HG02642 (cell line): Measurements from ENCODE around the gene ANKRD18A.
"Not testable (repeated sequence)": the region's sequence is repeated elsewhere in the genome, so short reads cannot be mapped to it uniquely, and the experiment has no call there.

Experiments used
- ATAC-seq: cut with Tn5 transposase; IDR thresholded peaks from one replicate; pipeline ENCODE4 v1.9.1; 2021; ENCODE audit warnings: mild to moderate bottlenecking; ENCODE audit not compliant: unreplicated experiment, poor library complexity

ANKRD18A gene

DNA sequence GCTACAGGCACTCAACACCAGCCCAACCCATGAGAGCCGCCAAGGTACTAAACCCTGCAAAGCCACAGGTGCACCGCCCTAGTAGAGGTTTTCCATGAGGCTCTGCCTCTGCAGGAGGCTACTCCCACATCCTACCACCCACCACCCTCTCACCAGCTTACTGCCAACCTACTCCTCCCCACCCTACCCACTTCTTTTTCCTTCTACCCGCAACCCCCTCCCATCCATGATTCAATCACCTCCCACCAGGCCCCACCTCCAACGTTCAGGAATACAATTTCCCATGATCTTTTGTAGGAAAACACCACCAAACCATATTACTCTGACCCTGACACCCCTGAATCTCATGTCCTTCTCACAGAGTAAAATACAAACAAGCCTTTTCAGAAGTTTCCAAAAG is 67.4 kb downstream of the ANKRD18A start:
- not testable (repeated sequence) for ATAC-seq

DNA sequence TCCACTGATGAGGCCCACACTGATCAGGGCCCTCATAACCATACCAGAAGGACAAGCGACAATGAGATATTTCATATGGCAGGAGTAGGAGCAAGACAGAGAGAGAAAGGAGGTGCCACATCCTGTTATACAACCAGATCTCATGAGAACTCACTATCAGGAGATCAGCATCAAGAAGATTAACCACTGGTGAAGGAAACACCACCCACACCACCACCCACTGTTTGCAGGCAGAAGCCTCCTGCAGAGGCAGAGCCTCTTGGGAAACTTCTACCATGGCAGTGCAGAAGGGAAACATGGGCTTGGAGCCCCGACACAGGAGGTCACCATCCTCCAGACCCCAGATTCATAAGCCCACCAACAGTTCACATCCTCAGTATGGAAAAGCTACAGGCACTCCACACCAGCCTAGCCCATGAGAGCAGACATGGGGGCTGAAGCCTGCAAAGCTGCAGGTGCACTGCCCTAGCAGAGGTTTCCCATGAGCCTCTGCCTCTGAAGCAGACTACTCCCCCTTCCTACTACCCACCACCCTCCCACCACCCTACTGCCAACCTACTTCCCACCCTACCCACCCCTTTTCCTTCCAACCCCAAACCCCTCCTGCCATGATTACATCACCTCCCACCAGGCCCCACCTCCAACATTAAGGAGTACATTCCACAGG is 73.8 kb downstream of the ANKRD18A start:
- not testable (repeated sequence) for ATAC-seq

DNA sequence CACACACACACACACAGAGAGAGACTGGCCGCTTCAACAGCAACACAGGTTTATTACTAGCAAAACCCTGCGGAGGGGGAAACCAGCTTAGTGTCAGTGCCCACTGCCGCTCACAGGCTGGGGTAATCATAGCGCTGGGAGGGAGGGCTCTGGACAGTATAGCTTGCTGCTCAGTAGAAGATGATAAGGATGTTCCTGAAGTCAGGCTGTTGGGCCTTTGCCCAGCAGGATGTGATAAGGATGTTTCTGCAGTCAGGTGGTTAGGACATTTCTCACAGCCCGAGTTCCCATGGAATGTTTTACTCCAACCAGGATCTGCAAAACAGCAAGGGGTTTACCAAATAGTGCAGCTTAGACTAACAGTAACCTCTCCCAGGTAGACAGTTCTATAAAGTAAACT is 79.9 kb downstream of the ANKRD18A start:
- not testable (repeated sequence) for ATAC-seq

DNA sequence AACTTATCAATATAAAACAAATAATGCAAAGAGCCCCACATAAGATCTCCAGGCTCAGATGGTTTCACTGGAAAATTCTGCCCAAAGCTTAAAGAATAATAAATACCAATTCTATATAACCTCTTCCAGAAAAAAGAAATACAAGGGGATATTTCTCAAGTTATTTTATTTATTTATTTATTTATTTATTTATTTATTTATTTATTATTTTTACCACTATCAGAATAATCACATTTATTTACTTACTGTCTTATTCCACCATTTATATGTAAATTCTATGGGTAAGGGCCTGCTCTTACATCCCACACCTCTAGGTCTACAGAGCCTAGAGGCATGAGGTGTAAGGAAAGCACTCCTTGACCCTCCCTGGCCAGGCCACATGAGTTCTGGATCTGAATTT is 91.1 kb downstream of the ANKRD18A start:
- no peak for ATAC-seq

DNA sequence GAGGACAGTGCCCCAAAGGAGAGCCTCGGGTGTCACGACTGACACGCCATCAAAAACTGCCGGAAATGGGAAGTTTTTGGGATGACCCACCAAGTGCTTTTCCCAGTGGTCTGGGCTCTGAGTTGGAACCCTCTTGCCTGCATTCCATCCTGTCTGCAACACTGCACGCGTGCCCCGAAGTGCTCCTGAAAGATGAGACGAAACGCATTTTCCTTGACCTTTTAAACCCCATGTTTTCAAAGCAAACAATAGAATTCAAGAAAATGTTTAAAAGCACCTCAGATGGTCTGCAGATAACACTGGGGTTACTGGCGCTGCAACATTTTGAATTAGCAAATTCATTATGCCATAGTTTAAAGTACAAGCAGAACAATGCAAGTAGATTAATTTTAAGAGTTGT is 92.9 kb downstream of the ANKRD18A start:
- no peak for ATAC-seq

DNA sequence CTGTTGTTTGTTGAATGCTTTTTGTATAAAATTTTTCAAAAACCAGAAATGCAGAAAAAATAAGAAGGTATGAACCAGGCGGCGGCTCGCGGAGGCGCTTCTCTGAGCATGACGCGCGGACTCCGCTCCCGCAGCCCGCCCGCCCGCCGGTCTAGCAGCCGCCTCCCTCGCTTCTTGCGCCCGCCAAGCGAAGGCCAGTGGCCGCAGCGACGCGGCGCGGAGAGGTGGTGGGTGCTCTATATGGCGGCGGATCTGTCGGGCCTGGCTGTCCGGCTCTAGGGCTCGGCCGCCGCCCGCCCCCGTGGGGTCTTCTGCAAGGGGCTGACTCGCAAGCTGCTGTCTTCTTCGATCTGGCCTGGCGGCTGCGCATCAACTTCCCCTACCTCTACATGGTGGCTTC is 93.8 kb downstream of the ANKRD18A start:
- no peak for ATAC-seq

DNA sequence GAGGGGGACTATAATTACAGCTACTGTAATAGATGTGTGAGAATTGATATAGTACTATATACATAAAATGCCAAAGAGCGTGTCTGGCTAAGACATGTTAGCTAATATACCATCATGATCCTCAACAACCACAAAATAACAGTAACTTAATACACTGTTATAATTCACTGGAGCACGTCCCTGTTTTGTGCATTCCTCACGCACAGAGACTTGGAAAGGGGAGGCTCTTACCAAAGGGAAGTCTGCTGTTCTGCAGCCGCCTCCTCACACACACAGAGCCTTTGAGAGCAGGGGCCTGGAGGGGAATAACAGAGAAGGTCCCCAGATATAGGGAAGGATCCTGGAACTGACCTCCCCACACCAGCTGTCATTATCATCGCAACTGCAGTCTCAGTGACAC is 97.3 kb downstream of the ANKRD18A start:
- ATAC-seq = no peak

DNA sequence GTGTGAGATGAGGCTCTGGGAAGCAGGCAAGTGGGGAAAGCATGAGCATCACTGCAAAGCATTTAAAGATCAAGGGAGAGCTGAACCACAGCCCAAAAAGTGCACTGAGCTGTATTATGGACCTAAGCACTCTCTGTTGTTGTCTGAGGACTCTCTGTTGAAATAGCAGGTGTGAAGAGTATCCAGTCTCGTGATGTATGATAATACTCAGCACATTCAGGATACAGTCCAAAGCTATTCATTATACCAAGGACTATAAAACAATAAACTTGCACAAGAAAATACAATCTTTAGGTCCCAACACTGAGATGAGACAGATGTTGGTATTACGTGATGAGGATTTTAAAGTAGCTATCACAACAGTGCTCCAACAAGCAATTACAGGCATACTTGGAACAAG is 98.6 kb downstream of the ANKRD18A start:
- no peak for ATAC-seq
